ENCODE data around the gene P2RY8.

P2RY8 gene

GRCh38 chrX:1472975-1473374, 64.0 kb downstream of the P2RY8 start:
- Histone ChIP-seq H3K9ac (ENCODE audit: low read length) (no peak overlapping the region), H2BK15ac (ENCODE audit: low read depth, poor library complexity, severe bottlenecking) (no peak overlapping the region), H3K9me3 (ENCODE audit: control insufficient read depth, low read length) (no peaks in the 10 kb centered on the region), H3K4me3 (ENCODE audit: insufficient read depth in 1 of 2, low read depth in 1 of 2, low read length in 2 of 2) (no peak overlapping the region), H3K18ac (ENCODE audit: low read depth in 1 of 2, low read length in 2 of 2) (no peak overlapping the region), H3K36me3 (ENCODE audit: control insufficient read depth in 1 of 2, insufficient read depth in 2 of 2, low read depth in 1 of 2, low read length in 2 of 2) (no peaks in the 10 kb centered on the region), H3K4me1 (ENCODE audit: control insufficient read depth, insufficient read depth, low read depth, low read length) (peaks cover 6% of the 10 kb centered on the region), H2BK120ac (ENCODE audit: low read depth, low read length) (no peak overlapping the region), H2AK5ac (ENCODE audit: low read length, severe bottlenecking) (no peak overlapping the region), H3K4ac (ENCODE audit: low read depth in 1 of 2, low read length in 2 of 2) (no peak overlapping the region), H3K79me1 (replicated peaks; ENCODE audit: low read length, poor library complexity, severe bottlenecking) (no peaks in the 10 kb centered on the region), H2BK12ac (ENCODE audit: low read length in 2 of 2) (no peak overlapping the region), H2AFZ (ENCODE audit: low read depth, low read length) (no peak overlapping the region), H2BK5ac (ENCODE audit: low read depth, low read length, poor library complexity, severe bottlenecking) (no peak overlapping the region), H4K8ac (ENCODE audit: low read length) (no peak overlapping the region), H4K91ac (ENCODE audit: low read length) (no peak overlapping the region), H3K27ac (ENCODE audit: low read length, poor library complexity, severe bottlenecking) (no peak overlapping the region), H3K27me3 (ENCODE audit: control insufficient read depth in 1 of 2, insufficient read depth in 1 of 2, low read length in 2 of 2) (peaks cover 3 to 8% of the 10 kb centered on the region in 2 experiments), H3K4me2 (ENCODE audit: low read length, poor library complexity, severe bottlenecking) (no peak overlapping the region), H3K14ac (ENCODE audit: low read length in 2 of 2) (no peak overlapping the region), H3K23ac (ENCODE audit: low read length in 2 of 2) (no peak overlapping the region)
- WGBS = 94% methylated on average over 2 of the region's 2 CpGs
- DNase-seq = no peak

- H3K79me1 ChIP-seq (replicated peaks; ENCODE audit: low read length, poor library complexity, severe bottlenecking) = no peaks in the 10 kb centered on the region
Measured at GRCh38 chrX:1468250-1468772, 68.7 kb downstream of the P2RY8 start.

GRCh38 chrX:1466971-1467561, 69.9 kb downstream of the P2RY8 start:
- 76% methylated on average over 20 of the region's 20 CpGs for WGBS
- no peak overlapping the region for H3K4me2 ChIP-seq (ENCODE audit: low read length, poor library complexity, severe bottlenecking)
- no peak overlapping the region for H3K14ac ChIP-seq (ENCODE audit: low read length in 2 of 2)
- H2AFZ ChIP-seq (ENCODE audit: low read depth, low read length) = no peak overlapping the region
- no peak for DNase-seq
- no peak overlapping the region for H2AK5ac ChIP-seq (ENCODE audit: low read length, severe bottlenecking)
- no peaks in the 10 kb centered on the region for H3K36me3 ChIP-seq (ENCODE audit: control insufficient read depth in 1 of 2, insufficient read depth in 2 of 2, low read depth in 1 of 2, low read length in 2 of 2)
- no peak overlapping the region for H2BK12ac ChIP-seq (ENCODE audit: low read length in 2 of 2)
- no peak overlapping the region for H3K27ac ChIP-seq (ENCODE audit: low read length, poor library complexity, severe bottlenecking)
- peaks cover 13% of the 10 kb centered on the region for H3K4me1 ChIP-seq (ENCODE audit: control insufficient read depth, insufficient read depth, low read depth, low read length)
- H4K91ac ChIP-seq (ENCODE audit: low read length) = no peak overlapping the region
- H3K4ac ChIP-seq (ENCODE audit: low read depth in 1 of 2, low read length in 2 of 2) = no peak overlapping the region
- no peak overlapping the region for H3K18ac ChIP-seq (ENCODE audit: low read depth in 1 of 2, low read length in 2 of 2)
- peaks cover 0 to 60% of the 10 kb centered on the region in 2 experiments for H3K27me3 ChIP-seq (ENCODE audit: control insufficient read depth in 1 of 2, insufficient read depth in 1 of 2, low read length in 2 of 2)
- no peak overlapping the region for H2BK120ac ChIP-seq (ENCODE audit: low read depth, low read length)
- no peaks in the 10 kb centered on the region for H3K9me3 ChIP-seq (ENCODE audit: control insufficient read depth, low read length)
- no peak overlapping the region for H4K8ac ChIP-seq (ENCODE audit: low read length)
- H2BK15ac ChIP-seq (ENCODE audit: low read depth, poor library complexity, severe bottlenecking) = no peak overlapping the region
- H2BK5ac ChIP-seq (ENCODE audit: low read depth, low read length, poor library complexity, severe bottlenecking) = no peak overlapping the region
- no peak overlapping the region for H3K23ac ChIP-seq (ENCODE audit: low read length in 2 of 2)
- no peak overlapping the region for H3K9ac ChIP-seq (ENCODE audit: low read length)
- H3K79me1 ChIP-seq (replicated peaks; ENCODE audit: low read length, poor library complexity, severe bottlenecking) = no peaks in the 10 kb centered on the region
- no peak overlapping the region for H3K4me3 ChIP-seq (ENCODE audit: insufficient read depth in 1 of 2, low read depth in 1 of 2, low read length in 2 of 2)

More at GRCh38 chrX:1468250-1468772, 68.7 kb downstream of the P2RY8 start:
- Histone ChIP-seq H3K4me1 (ENCODE audit: control insufficient read depth, insufficient read depth, low read depth, low read length) (peaks cover 8% of the 10 kb centered on the region), H3K9ac (ENCODE audit: low read length) (no peak overlapping the region), H2BK12ac (ENCODE audit: low read length in 2 of 2) (no peak overlapping the region), H3K4me3 (ENCODE audit: insufficient read depth in 1 of 2, low read depth in 1 of 2, low read length in 2 of 2) (no peak overlapping the region), H2BK15ac (ENCODE audit: low read depth, poor library complexity, severe bottlenecking) (no peak overlapping the region), H3K9me3 (ENCODE audit: control insufficient read depth, low read length) (no peaks in the 10 kb centered on the region), H3K14ac (ENCODE audit: low read length in 2 of 2) (no peak overlapping the region), H3K36me3 (ENCODE audit: control insufficient read depth in 1 of 2, insufficient read depth in 2 of 2, low read depth in 1 of 2, low read length in 2 of 2) (no peaks in the 10 kb centered on the region), H3K4ac (ENCODE audit: low read depth in 1 of 2, low read length in 2 of 2) (no peak overlapping the region), H3K27ac (ENCODE audit: low read length, poor library complexity, severe bottlenecking) (no peak overlapping the region), H3K4me2 (ENCODE audit: low read length, poor library complexity, severe bottlenecking) (no peak overlapping the region), H3K23ac (ENCODE audit: low read length in 2 of 2) (no peak overlapping the region), H2AFZ (ENCODE audit: low read depth, low read length) (no peak overlapping the region), H4K91ac (ENCODE audit: low read length) (no peak overlapping the region), H2BK5ac (ENCODE audit: low read depth, low read length, poor library complexity, severe bottlenecking) (no peak overlapping the region), H3K27me3 (ENCODE audit: control insufficient read depth in 1 of 2, insufficient read depth in 1 of 2, low read length in 2 of 2) (peaks cover 0 to 53% of the 10 kb centered on the region in 2 experiments), H3K18ac (ENCODE audit: low read depth in 1 of 2, low read length in 2 of 2) (no peak overlapping the region), H2AK5ac (ENCODE audit: low read length, severe bottlenecking) (no peak overlapping the region), H2BK120ac (ENCODE audit: low read depth, low read length) (no peak overlapping the region), H4K8ac (ENCODE audit: low read length) (no peak overlapping the region)
- 91% methylated on average over 16 of the region's 20 CpGs for WGBS
- DNase-seq = no peak

DNA sequence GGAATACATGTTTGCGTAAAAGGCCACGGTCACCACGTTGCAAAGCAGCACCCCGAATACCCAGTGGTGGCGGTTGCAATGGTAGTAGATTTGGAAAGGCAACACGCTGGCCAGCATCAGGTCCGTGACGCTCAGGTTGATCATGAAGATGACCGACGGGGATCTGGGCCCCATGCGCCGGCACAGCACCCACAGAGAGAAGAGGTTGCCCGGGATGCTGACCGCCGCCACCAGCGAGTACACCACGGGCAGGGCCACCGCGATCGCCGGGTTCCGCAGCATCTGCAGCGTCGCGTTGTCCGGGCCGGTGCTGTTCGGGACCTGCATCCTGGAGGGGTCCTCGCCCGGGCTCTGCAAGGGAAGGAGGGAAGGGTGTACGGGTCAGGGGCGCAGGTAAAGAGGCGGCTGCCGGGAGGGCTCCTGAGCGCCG, 70.7 kb downstream of the P2RY8 start:
- Histone ChIP-seq H2BK120ac (ENCODE audit: low read depth, low read length) (no peak overlapping the region), H2AK5ac (ENCODE audit: low read length, severe bottlenecking) (no peak overlapping the region), H3K27me3 (ENCODE audit: control insufficient read depth in 1 of 2, insufficient read depth in 1 of 2, low read length in 2 of 2) (peaks cover 0 to 60% of the 10 kb centered on the region in 2 experiments), H3K9ac (ENCODE audit: low read length) (no peak overlapping the region), H2BK15ac (ENCODE audit: low read depth, poor library complexity, severe bottlenecking) (no peak overlapping the region), H2AFZ (ENCODE audit: low read depth, low read length) (no peak overlapping the region), H3K36me3 (ENCODE audit: control insufficient read depth in 1 of 2, insufficient read depth in 2 of 2, low read depth in 1 of 2, low read length in 2 of 2) (no peaks in the 10 kb centered on the region), H3K4me2 (ENCODE audit: low read length, poor library complexity, severe bottlenecking) (no peak overlapping the region), H2BK12ac (ENCODE audit: low read length in 2 of 2) (no peak overlapping the region), H4K8ac (ENCODE audit: low read length) (no peak overlapping the region), H3K4ac (ENCODE audit: low read depth in 1 of 2, low read length in 2 of 2) (no peak overlapping the region), H3K27ac (ENCODE audit: low read length, poor library complexity, severe bottlenecking) (no peak overlapping the region), H3K9me3 (ENCODE audit: control insufficient read depth, low read length) (no peaks in the 10 kb centered on the region), H3K79me1 (replicated peaks; ENCODE audit: low read length, poor library complexity, severe bottlenecking) (no peaks in the 10 kb centered on the region), H3K23ac (ENCODE audit: low read length in 2 of 2) (no peak overlapping the region), H3K4me1 (ENCODE audit: control insufficient read depth, insufficient read depth, low read depth, low read length) (peaks cover 13% of the 10 kb centered on the region), H3K14ac (ENCODE audit: low read length in 2 of 2) (no peak overlapping the region), H3K4me3 (ENCODE audit: insufficient read depth in 1 of 2, low read depth in 1 of 2, low read length in 2 of 2) (no peak overlapping the region), H4K91ac (ENCODE audit: low read length) (no peak overlapping the region), H2BK5ac (ENCODE audit: low read depth, low read length, poor library complexity, severe bottlenecking) (no peak overlapping the region), H3K18ac (ENCODE audit: low read depth in 1 of 2, low read length in 2 of 2) (no peak overlapping the region)
- 94% methylated on average over 32 of the region's 36 CpGs for WGBS
- no peak for DNase-seq

Data from mesenchymal stem cell (in vitro differentiated cells and primary cell).